Endothelial cell of umbilical vein (primary cell): ENCODE results near the gene CLCN4. TPM values are rescaled to one million over a fixed set of nuclear protein-coding genes. Genes with fewer than 3 reads are reported as not detected.
A peak's percentile ranks its signal among the peaks of the same experiment; 100 is the strongest.

Experiments
- BruUV-seq: library from RNA; stranded (reverse); fragments of 400-500 nt; replicated peaks from 2 replicates; lab custom pipeline; 2021; lab: Mats Ljungman, UMichigan
- CTCF ChIA-PET: fragments of 300-600, 350-600 bp; sonication (Branson Sonifier 250); formaldehyde crosslinking; loops from one replicate; lab custom pipeline; 2021; ENCODE audit warnings: antibody characterized with exemption, inconsistent platforms; lab: Charles Lee
- POLR2A ChIA-PET: fragments of 300-600, 350-600 bp; sonication (Branson Sonifier 250); formaldehyde crosslinking; loops from one replicate; lab custom pipeline; 2021; ENCODE audit warnings: antibody characterized with exemption, inconsistent platforms; lab: Charles Lee
- DNase-seq: peaks from one replicate; pipeline ENCODE4 v3.0.0-alpha.2; 2011; ENCODE audit warnings: low read depth, low spot score
- FAIRE-seq: peaks from 2 replicates; lab custom pipeline; 2011; peaks lifted over from hg19 to GRCh38; lab: Jason Lieb, UNC
- H2AFZ ChIP-seq: 2 replicates; pipeline ENCODE4 v1.6.0; 2012; ENCODE audit warnings: low read depth, low read length, control low read depth, inconsistent platforms
- H3K27ac ChIP-seq: 2 replicates; pipeline ENCODE4 v1.5.1; 2011; ENCODE audit warnings: low read depth, mild to moderate bottlenecking, control low read depth, low read length, moderate library complexity; ENCODE audit not compliant: insufficient read depth
- H3K27me3 ChIP-seq, 2 experiments: 2 replicates each; pipeline versions ENCODE4 v1.6.0 to v1.6.1; 2011; ENCODE audit warnings: low read length in 2 of 2, mixed read lengths in 1 of 2; ENCODE audit not compliant: control insufficient read depth in 2 of 2, insufficient read depth in 2 of 2
- H3K36me3 ChIP-seq, 2 experiments: 2 replicates in 1 of 2; 3 replicates in 1 of 2; pipeline ENCODE4 v1.5.1; 2011; ENCODE audit warnings: low read length in 2 of 2, mild to moderate bottlenecking in 1 of 2, moderate library complexity in 1 of 2; ENCODE audit not compliant: control insufficient read depth in 2 of 2, insufficient read depth in 2 of 2; ENCODE audit errors: extremely low read depth in 1 of 2
- H3K4me1 ChIP-seq: 3 replicates; pipeline ENCODE4 v1.5.1; 2011; ENCODE audit warnings: mild to moderate bottlenecking, low read length; ENCODE audit not compliant: control insufficient read depth, insufficient read depth; ENCODE audit errors: extremely low read depth
- H3K4me2 ChIP-seq: 2 replicates; pipeline ENCODE4 v1.6.1; 2011; ENCODE audit warnings: low read length, control low read depth, mixed read lengths; ENCODE audit not compliant: insufficient read depth
- H3K4me3 ChIP-seq, 3 experiments: fragments of 200-600 bp in 1 of 3; sonication (generic), shearing (Covaris generic) in 1 of 3; replicated peaks in 1 of 3; 2 replicates each; pipeline ENCODE4 v1.5.1; 2011 to 2016; ENCODE audit warnings: control low read depth in 3 of 3, low read length in 3 of 3, mild to moderate bottlenecking in 2 of 3, inconsistent platforms in 1 of 3, low read depth in 1 of 3, moderate library complexity in 1 of 3; ENCODE audit not compliant: insufficient read depth in 1 of 3
- H3K79me2 ChIP-seq: 2 replicates; pipeline ENCODE4 v1.6.0; 2012; ENCODE audit warnings: low read length, inconsistent platforms; ENCODE audit not compliant: control insufficient read depth, insufficient read depth
- H3K9ac ChIP-seq: replicated peaks from 2 replicates; pipeline ENCODE3; 2011; ENCODE audit warnings: low read length, control low read depth; ENCODE audit not compliant: insufficient read depth; ENCODE audit errors: extremely low read depth
- H3K9me1 ChIP-seq: replicated peaks from 3 replicates; pipeline ENCODE4 v1.6.0; 2011; ENCODE audit warnings: mild to moderate bottlenecking, low read length; ENCODE audit not compliant: control insufficient read depth, insufficient read depth; ENCODE audit errors: extremely low read depth
- H3K9me3 ChIP-seq: replicated peaks from 2 replicates; pipeline ENCODE4 v1.5.1; 2012; ENCODE audit warnings: low read length, inconsistent platforms; ENCODE audit not compliant: control insufficient read depth, insufficient read depth
- H4K20me1 ChIP-seq: replicated peaks from 2 replicates; pipeline ENCODE3; 2011; ENCODE audit warnings: mild to moderate bottlenecking, low read length; ENCODE audit not compliant: control insufficient read depth, insufficient read depth; ENCODE audit errors: extremely low read depth
- CTCF ChIP-seq, 2 donors: IDR thresholded peaks; 1 replicate in 1 of 2; 2 replicates in 1 of 2; pipeline ENCODE4 v1.5.1; 2011; ENCODE audit warnings: low read length in 2 of 2, mild to moderate bottlenecking in 2 of 2, moderate library complexity in 2 of 2, control low read depth in 1 of 2, inconsistent platforms in 1 of 2, low read depth in 1 of 2; ENCODE audit not compliant: insufficient read depth in 1 of 2; ENCODE audit errors: extremely low read depth in 1 of 2
- EZH2 ChIP-seq: IDR thresholded peaks from 2 replicates; pipeline ENCODE4 v1.6.1; 2012; ENCODE audit warnings: borderline replicate concordance, low read depth, mild to moderate bottlenecking, moderate library complexity, low read length, inconsistent platforms; ENCODE audit not compliant: severe bottlenecking
- FOS ChIP-seq: IDR thresholded peaks from 2 replicates; pipeline ENCODE4 v1.6.1; 2011; ENCODE audit warnings: mild to moderate bottlenecking, low read length, moderate library complexity, borderline replicate concordance; ENCODE audit not compliant: insufficient read depth
- GATA2 ChIP-seq: IDR thresholded peaks from 2 replicates; pipeline ENCODE4 v1.7.0; 2011; ENCODE audit warnings: low read depth, mild to moderate bottlenecking, moderate library complexity, mixed read lengths, low read length; ENCODE audit not compliant: insufficient read length, insufficient read depth
- JUN ChIP-seq: IDR thresholded peaks from 2 replicates; pipeline ENCODE4 v1.6.1; 2011; ENCODE audit warnings: borderline replicate concordance, low read depth; ENCODE audit not compliant: insufficient read length, insufficient read depth
- MAX ChIP-seq: IDR thresholded peaks from 2 replicates; pipeline ENCODE4 v1.6.1; 2011; ENCODE audit not compliant: insufficient read depth, insufficient read length
- MYC ChIP-seq: IDR thresholded peaks from one replicate; pipeline ENCODE4 v1.6.1; 2011; ENCODE audit warnings: mild to moderate bottlenecking, low read depth, low read length
- POLR2A ChIP-seq: IDR thresholded peaks from 2 replicates; pipeline ENCODE4 v1.6.1; 2012; ENCODE audit warnings: low read depth, mild to moderate bottlenecking, control low read depth, low read length
- POLR2AphosphoS5 ChIP-seq: IDR thresholded peaks from 2 replicates; pipeline ENCODE4 v1.6.1; 2012; ENCODE audit warnings: low read depth, mild to moderate bottlenecking, control low read depth, low read length, moderate library complexity; ENCODE audit not compliant: insufficient read depth
- dilution Hi-C: fragments of 300-500 bp; cut with MboI; formaldehyde crosslinking; loops from one replicate; pipeline ENCODE4 v1.15.0; 2019; ENCODE audit warnings: low sequenced_read_pairs; ENCODE audit not compliant: extremely low pct_ligation_motif_present
- intact Hi-C: fragments of 100-400 bp; cut with micrococcal nuclease; formaldehyde crosslinking; loops from one replicate; pipeline ENCODE4 v1.10.0; 2022
- polyA plus RNA-seq, 4 experiments: library from polyadenylated mRNA; depleted of rRNA in 3 of 4; stranded (reverse) in 3 of 4; unstranded in 1 of 4; fragments of >200 nt; gene quantifications; 2 replicates each; pipeline versions ENCODE4 v1.2.1 to v1.2.3, GENCODE V29; 2011 to 2012; ENCODE audit warnings: missing spikeins in 1 of 4
- total RNA-seq: library from RNA; stranded (reverse); gene quantifications from 2 replicates; pipeline ENCODE4 v1.2.3, GENCODE V29; 2021

Gene CLCN4
- total and polyA plus RNA-seq, 2 donors (not counting 3 experiments of a cell fraction or from before 2014, with no cell fraction given) = 7.6 to 19.8 TPM

- POLR2A ChIA-PET = no interaction called here
- Histone ChIP-seq H3K4me2 (peak overlapping the region; percentile 97), H2AFZ (peak overlapping the region; percentile 38), H3K9me3 (no peaks in the 10 kb centered on the region), H3K27me3 (no peaks in the 10 kb centered on the region), H3K4me3 (peak overlapping the region; percentile 26 to 91 (median 38)), H3K27ac (peak overlapping the region; percentile 95), H4K20me1 (no peaks in the 10 kb centered on the region), H3K4me1 (peaks cover 9% of the 10 kb centered on the region), H3K79me2 (peaks cover 3% of the 10 kb centered on the region), H3K9me1 (no peaks in the 10 kb centered on the region), H3K36me3 (no peaks in the 10 kb centered on the region), H3K9ac (peak overlapping the region; percentile 98)
- BruUV-seq = TSS peak; percentile 86
- DNase-seq (no peak), FAIRE-seq (no peak)
- dilution Hi-C loops = no loop called here
- TF ChIP-seq EZH2 (no peak), POLR2AphosphoS5 (no peak), MYC (no peak), CTCF (IDR thresholded peaks at IDR 0.05; ENCODE audit: extremely low read depth in 1 of 2, insufficient read depth in 1 of 2, low read depth in 1 of 2, low read length in 2 of 2) (no peak)
- intact Hi-C loops = loop anchor here (5.0 kb wide), 1 partner anchor 145 kb away; no protein-coding TSS in a partner anchor
- CTCF ChIA-PET = interaction anchor here (0.6 to 0.9 kb wide), 2 partner anchors 37 to 1285 kb away, joined by 3 to 4 read pairs; no protein-coding TSS in a partner anchor
These were observed 212 bp downstream of the CLCN4 start for GRCh38 chrX:10157032-10157341.

- H3K36me3 ChIP-seq = no peaks in the 10 kb centered on the region
- ChIA-PET CTCF (no interaction called here), POLR2A (no interaction called here)
- H3K27ac ChIP-seq = peak overlapping the region; percentile 95
- peak overlapping the region; percentile 97 for H3K4me2 ChIP-seq
- peak overlapping the region; percentile 38 to 91 (median 43) for H3K4me3 ChIP-seq
- peak; percentile 56 for DNase-seq
- intact Hi-C loops = loop anchor here (5.0 kb wide), 1 partner anchor 145 kb away; no protein-coding TSS in a partner anchor
- H3K9ac ChIP-seq = peak overlapping the region; percentile 98
- no peaks in the 10 kb centered on the region for H3K9me3 ChIP-seq
- no peaks in the 10 kb centered on the region for H3K9me1 ChIP-seq
- no peaks in the 10 kb centered on the region for H3K27me3 ChIP-seq
- peaks cover 9% of the 10 kb centered on the region for H3K4me1 ChIP-seq
- H4K20me1 ChIP-seq = no peaks in the 10 kb centered on the region
- FAIRE-seq = peak; percentile 79
- peaks cover 3% of the 10 kb centered on the region for H3K79me2 ChIP-seq
- H2AFZ ChIP-seq = no peak overlapping the region
- TF ChIP-seq CTCF (IDR thresholded peaks at IDR 0.05; ENCODE audit: extremely low read depth in 1 of 2, insufficient read depth in 1 of 2, low read depth in 1 of 2, low read length in 2 of 2) (no peak), FOS (peak; percentile 56), MYC (no peak), JUN (peak; percentile 51), EZH2 (no peak), MAX (no peak), POLR2AphosphoS5 (no peak), GATA2 (no peak), POLR2A (no peak)
- dilution Hi-C loops = no loop called here
- BruUV-seq = no TSS peak
These were observed 768 bp downstream of the CLCN4 start for GRCh38 chrX:10157543-10157942.
